ENCODE results near the gene GRIFIN.
A peak's percentile ranks its signal among the peaks of the same experiment; 100 is the strongest.
"Not testable (repeated sequence)": the region's sequence is repeated elsewhere in the genome, so short reads cannot be mapped to it uniquely, and the experiment has no call there.

The GRIFIN gene

DNA sequence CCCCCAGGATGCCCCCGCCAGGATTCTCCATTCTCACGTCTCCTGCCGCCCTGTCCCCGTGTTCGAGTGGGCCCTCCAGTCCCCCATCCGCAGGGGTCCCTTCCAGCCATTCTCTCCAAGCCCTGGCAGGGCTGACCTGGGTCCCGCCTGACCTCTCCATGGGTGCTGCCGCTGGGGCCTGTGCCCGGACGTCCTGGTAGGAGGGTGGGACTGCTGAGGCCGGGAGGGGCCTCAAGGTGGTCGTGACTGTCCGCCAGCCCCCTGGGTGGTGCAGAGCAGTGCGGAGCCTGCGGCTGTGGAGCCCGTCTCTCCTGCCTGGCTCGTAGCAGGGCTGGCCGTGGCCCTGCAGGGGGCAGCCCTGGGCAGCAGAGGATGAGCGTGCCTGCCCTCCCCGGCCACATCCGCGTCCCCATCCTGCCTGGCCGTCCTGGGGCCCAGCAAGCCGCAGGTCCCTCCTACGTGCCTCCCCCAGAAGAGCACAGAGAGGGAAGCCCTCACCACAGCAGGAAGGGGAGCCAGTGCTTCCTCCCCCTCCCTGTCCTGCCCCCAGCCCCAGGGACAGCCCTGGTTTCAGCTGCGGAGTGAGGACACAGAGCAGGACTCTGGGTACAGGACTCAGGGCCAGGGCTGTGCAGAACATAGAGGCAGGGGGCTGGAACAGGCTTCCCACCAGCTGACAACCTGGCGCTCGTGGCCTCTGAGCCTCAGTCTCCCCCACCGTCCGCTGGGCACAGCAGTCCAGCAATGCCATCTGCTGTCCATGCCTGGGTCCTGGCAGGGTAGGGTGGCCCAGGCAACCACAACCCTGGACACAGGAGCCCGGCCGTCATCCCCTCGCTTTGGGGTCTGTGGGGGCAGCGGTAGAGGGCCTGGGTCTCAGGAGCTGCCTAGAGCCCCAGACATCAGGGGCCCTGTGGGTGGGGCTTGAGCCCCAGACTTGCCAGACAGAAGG lies 1.5 kb upstream of the GRIFIN start:
- DNase-seq, result peak; percentile 38 to 87

DNA sequence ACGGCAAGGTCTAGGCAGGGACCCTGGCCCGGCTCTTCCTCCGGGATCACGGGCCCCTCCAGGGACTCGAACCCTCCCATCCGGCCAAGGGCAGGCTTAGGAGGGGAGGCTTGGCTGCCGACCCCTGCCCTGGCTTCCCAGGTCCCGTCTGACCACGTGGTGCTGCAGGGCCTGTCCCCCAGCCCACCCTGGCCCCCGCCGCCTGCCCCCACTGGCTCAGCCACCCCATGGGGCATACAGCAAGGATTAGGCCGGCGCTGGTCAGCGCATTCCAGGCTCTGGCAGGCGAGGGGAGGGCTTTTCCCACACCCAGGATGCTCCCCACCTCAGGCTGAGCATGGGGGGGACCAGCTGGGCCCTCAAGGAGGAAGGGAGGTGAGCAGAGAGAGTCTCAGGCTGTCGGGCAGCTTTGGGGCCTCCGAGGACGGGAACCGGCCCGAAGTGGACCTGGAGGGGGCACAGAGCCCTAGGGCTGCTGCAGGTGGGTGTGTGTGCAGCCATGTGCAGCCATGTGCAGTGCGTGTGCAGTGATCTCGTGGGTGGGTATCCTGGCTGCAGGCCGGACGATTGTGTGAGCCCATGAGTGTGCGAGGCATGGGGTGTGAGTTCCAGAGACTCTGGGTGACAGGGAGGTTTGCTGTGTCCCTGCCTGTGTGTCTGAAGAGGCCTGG lies 713 bp upstream of the GRIFIN start:
- DNase-seq, result no peak

DNA sequence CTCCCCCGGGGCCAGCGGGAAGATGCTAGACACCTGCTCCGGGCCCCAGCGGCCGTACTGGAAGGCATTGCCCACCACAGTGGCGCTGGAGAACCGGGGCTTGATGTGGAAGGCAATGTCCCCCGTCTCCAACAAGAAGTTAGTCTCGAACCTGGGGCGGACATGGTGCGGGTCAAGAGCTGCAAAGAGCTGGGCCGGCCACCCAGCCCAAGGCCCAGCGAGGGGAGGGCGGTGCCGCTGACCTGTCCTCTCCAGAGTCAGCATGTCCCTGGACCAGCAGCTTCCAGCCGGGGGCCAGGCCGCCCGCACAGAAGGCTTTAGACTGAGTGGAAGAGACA lies 551 bp downstream of the GRIFIN start:
- DNase-seq, result no peak

DNA sequence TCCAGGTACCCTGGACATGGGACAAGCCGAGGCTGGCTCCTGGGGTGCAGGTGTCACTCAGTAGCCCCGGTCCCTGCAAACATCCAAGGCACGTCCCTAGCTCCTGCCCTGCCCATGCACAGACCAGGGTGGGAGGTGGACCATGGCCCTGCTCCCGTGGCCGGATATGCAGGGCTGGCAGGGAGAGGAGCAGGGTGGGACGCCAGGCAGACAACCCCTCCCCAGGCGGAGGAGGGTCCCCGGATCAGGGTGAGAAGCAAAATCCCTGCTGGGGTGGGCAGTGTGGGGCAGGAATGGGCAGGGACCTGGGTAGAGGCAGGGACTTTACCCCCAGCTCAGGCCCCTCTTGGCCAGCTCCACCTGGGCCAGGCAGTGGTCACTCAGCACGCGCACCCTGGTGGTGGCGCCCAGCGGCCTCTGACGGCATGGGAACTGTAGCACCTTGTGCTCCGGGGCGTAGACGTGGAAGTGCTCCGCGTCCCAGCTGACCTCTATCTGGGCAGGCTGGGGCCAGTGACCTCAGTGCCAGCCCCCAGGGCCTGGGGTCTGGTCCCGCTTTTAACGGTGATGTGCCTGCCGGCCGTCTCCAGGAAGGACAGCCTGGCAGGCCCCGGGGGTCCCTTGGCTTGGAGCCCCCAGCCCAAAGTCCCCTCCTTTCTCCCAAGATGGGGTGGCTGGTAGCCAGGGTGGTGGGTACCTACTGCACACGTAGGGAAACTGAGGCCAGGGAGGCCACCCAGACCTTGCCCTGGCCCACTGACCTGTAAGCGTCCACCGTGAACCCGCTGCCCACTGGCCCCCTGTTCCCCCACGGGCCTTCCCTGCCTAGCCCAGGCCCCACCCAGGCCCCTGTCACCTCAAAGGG lies 1.2 kb downstream of the GRIFIN start:
- no peak for DNase-seq

DNA sequence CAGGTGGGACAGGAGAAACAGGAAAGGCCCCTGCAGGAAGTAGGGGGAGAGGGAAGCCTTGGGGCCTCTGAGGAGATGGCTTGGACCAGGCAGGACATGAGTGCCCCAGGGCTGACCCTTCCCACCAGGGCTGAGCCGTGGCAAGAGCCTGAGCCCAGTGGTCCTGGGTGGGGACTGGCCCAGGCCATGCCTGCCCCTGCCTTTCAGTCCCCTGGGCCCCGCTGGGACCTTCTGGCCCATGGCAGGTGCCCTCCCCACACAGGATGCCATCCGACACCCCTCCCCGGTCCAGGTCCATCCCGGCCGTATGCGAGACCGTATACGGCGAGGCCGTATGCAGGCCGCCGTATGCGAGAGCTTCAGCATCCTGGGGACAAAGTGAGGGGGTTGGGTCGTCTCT lies 2.0 kb downstream of the GRIFIN start:
- no peak for DNase-seq

DNA sequence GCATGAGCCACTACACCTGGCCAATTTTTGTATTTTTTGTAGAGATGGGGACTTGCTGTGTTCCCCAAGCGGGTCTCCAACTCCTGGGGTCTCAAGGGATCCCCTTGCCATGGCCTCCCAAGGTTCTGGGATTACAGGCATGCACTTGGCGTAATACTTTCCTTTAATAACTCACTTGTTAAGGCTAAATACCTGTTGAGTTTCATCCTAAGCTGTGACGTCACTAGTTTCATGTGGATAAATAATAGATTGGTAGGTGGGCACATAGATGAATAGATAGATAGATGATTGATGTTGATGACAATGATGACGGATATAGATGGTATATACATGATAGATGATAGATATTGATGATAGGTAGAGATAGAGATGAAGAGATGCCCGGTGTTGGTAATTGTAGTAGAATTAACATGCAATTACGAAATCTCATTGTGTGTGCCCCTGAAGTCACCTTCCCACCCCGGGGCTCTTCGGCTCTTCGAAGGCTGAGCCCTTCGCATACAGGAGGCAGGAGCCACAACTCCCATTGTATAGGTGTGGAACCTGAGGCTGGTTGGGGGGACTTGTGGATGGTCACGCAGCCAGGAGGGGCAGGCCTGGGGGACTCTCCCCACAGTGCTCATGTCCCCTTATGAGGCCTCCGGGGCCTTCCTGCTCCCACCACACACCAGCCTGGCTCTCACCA lies 2.6 kb downstream of the GRIFIN start:
- DNase-seq, result no peak

DNA sequence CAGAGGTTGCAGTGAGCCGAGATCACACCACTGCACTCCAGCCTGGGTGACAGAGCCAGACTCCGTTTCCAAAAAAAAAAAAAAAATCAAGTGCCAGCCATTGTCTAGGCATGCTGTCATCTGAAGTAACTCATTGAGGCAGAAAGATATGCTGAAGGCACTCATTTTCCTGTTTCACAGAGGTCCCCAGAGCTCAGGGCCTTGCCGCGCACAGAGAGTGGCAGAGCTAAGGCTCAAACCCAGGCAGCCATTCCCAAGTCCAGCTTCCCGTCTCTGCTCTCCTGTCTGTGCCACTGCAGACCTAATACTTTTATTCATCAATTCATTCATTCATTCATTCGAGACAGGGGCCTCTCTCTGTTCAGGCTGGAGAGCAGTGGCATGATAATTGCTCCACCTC lies 3.5 kb downstream of the GRIFIN start:
- DNase-seq, result no peak

DNA sequence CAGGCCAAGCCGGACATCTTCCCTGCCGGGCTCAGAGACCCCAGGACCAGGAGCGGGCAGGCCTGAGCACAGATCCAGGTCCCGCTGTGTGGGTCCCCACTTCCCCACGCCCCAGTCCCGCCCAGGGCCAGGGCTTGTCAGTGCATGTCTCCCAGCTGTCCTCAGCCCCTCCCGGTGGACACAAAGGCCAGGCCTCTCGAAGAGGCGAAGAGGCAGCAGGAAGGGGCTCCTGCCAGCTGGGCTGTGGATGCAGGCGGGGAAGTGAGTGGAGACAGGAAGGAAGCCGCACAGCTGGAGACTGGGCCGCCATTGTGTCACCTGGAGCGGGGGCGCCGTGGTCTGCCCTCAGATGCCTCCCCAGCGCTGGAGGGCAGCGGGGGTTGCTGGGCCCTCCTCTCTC lies 4.8 kb downstream of the GRIFIN start:
- DNase-seq, result peak in 1 of 2 donors; percentile 12

DNA sequence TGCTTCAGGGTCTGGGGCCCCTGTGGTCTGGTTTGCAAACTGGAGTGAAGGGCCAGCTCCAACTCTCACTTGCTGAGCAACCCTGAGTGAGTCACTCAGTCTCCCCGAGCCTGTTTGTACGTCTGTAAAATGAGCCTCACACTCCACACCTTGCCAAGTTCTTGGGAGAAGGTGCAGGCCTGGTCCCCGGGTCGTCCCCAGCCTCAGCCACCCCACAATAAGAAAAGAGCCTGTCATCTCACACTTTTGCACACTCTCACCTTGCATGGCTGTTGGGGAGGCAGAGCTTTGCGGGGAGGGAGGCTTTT lies 5.2 kb downstream of the GRIFIN start:
- no peak for DNase-seq

DNA sequence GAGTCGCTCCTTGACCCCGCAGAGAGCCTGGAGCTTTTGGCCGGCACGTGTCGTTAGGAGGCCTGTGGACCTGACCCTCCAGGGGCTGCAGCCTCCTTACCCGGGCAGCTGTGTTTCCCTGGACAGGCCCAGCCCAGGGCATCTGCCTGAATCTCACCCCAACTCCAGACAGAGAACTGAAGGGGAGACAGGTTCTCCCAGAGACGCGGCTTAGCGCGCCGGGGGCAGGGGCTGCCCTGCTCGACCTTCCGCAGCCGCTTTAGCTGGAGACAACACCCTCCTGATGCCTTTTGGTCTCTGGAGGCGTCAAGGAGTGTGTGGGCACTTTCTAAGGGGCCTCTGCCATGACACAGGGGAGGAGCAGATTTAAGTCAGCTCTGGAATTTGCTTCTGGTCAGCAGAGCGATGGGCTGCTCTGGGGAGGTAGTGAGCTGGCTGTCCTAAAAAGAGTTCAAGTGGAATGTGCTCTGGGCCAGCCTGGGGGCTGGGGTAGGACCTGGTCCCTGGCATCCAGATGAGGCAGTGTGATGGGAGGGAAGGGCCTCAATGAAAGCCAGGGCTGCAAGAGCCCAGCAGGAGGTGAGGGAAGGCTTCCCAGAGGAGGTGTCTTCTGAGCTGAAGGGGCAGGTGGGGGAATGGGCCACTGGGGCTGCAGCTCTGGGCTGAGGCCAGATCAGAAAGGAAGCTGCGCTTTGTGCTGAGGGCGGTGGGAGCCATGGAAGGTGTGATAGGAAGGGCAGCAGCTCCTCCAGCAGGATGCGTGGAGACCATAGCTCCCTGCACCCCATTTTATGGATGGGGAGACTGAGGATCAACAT lies 5.8 kb downstream of the GRIFIN start:
- no peak for DNase-seq

DNA sequence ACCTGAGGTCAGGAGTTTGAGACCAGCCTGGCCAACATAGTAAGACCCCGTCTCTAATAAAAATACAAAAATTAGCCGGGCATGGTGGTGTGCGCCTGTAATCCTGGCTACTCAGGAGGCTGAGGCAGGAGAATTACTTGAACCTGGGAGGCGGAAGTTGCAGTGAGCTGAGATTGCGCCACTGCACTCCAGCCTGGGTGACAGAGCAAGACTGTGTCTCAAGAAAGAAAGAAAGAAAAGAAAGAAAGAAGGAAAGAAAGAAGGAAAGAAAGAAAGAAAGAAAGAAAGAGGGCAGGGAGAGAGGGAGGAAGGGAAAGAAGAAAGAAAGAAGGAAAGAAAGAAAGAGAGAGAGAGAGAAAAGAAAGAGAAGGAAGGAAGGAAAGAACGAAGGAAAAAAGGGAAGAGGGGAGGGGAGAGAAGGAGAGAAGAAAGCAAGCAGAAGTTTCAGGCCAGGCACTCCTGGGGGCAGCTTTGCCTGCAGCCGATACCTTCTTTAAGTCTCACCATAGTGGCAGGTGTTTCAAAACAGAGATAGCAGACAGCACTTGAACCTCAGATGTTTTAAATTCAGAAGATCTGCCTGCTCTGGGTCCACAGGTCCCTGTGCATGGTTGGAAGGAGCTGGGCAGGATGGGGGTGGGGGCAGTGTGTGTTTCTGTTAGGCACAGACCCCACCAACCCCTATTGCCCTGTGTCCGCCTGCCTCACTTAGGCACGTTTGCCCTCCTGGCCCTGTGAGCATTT lies 6.6 kb downstream of the GRIFIN start:
- not testable (repeated sequence) for DNase-seq

DNA sequence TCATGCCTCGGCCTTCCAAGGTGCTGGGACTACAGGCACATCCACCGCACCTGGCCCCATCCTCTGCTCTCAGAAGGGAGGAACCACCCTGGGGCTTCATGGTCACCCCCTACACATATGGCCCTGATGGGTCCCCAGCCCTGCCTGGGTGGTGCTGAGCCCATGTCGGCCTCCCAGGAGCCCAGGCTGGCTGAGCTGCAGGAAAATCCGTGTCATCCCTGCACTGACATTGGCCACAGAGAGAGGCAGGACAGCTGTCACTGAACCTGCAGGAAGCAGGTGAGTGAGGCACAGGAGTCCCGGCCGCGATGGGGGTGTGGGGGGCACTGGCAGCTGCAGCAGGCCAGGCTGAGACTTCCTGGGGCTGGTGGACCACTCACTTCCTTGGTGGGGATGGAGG lies 8.0 kb downstream of the GRIFIN start:
- no peak for DNase-seq

DNA sequence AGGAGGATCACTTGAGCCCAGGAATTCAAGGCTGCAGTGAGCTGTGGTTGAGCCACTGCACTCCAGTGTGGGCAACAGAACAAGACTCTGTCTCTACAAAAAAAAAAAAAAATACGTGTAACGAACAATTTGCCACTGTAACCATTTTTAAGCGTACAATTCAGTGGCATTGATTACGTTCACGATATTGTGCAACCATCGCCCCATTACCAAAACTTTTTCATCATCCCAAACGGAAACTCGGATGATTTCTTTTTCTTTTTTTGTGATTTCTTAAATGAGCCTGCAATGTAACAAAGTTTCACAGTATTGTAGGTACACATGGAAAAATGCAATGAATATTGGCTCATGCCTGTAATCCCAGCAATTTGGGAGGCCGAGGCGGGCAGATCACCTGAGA lies 9.5 kb downstream of the GRIFIN start:
- no peak for DNase-seq

DNA sequence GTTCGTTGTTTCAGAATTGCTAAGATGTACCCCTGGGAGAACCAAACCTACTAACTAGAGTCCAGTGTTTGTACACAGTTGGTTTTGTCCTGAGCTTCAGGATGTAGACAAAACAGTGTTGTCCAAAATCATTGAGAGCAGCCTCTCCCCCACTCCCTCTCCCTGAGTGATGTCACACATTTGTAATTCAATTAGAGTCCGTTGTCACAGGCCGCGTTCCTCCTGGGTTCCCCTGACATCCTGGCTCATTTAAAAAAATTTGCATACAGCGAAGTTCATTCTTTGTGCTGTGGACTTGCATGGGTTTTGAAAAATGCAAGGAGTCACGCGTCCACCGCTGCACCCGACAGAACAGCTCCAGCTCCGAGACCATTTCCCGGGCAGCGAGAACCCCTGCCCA lies 10.3 kb downstream of the GRIFIN start:
- DNase-seq, result no peak

DNA sequence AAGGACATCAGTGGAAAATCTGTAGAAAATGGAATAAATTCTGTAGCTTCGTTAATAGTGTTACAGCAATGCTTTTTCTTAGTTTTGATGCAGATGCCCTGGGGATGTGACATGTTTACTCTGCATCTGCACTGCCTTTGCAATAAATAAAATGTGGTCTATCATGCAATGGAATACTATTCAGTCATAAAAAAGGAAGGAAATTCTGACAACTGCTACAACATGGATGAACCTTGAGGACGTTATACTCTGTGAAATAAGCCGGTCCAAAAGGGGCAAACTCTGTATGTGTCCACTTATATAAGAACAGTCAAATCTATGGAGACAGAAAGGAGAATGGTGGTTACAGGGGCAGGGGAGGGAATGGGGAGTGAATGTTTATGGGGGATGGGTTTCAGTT lies 13.5 kb downstream of the GRIFIN start:
- no peak for DNase-seq

DNA sequence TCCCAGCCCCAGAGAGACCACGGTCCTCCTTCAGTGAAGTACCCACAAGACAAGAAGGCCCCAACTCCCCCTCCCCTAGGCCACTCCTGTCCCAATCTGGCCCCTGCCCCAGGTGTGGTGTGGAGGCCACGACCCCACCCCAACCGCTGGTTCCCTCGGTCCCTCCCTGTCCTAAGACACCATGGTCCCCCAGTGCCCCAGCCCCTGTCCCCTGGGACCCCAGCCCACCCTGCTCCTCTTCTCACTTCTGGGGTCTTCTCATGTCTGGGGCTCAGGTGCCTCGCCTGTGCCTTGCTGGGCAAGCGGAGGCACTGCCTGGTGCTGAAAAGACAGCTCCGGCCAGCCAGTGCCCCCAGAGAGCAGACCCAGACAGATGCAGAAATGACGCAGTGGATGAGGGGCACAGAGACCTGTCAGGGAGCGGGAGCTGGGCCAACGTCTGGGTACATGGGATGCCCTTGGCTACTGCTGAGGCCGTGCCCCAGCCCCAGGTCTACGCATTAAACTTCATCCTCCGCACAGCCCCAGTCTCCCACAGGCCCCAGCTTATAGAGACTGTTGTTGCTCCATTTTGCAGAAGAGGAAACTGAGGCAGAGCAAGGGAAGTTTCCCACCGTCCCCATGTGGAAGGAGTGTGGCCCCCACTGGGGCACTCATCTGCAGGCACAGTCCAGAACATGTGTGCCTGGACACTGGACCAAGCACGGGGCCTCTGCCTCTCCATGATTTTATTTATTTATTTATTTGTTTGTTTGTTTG lies 14.8 kb downstream of the GRIFIN start:
- no peak for DNase-seq

DNA sequence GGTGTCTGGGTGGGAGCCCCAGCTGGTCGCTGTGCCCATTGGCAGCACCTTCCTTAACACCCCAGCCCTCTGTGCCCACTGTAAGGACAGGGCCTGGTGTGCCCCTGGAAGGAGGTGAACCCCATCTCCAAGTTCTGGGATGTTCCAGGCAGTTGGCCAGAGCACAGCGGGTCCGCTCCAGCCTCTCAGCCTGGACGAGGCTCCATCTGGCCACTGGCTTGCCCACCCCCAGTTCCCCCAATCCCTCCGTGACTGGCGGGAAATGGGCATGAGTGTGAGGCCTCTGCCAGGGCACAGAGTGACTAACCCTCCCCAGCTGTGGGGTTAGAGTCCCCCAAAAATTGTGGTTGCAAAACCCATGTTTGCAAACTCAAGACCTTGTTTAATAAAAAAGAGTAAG lies 15.6 kb downstream of the GRIFIN start:
- no peak for DNase-seq

DNA sequence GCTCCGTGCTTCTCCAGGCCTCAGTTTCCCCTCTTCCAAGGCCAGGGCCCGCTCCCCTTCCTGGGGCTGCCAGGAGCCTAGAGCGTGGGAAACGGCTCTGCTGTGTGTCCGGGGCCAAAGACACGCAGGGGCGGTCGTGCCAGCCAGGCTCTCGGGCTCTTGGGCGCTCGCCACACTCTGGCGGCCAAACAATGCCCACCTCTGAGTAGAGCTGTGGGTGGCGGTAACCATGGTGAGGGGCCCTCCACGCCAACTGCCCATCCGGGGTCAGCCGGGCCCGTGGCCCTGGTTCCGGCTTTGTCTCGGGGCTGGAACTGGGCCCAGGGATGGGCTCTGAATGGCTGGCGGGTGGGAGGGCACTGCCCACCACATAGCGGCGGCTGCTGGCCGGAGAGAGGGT lies 16.0 kb downstream of the GRIFIN start:
- DNase-seq, result no peak

DNA sequence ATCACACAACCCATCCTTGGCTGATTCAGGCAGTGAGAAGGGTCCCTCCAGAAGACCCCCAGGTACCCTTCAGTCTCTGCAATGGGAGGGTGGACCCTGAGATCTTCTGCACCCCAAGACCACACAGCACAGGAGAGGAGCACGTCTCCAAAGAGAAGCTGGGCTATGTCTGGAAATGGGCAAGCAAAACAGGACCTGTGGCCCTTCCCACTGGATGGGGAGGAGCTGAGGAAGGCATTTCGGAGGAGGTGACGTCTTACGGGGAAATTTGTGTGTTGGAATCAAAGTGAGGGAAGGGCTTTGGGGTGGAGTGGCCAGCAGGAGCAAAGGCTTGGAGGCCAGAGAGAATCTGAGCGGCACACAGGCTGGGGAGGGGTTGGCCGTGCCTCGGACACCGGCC lies 16.5 kb downstream of the GRIFIN start:
- DNase-seq, result no peak

DNA sequence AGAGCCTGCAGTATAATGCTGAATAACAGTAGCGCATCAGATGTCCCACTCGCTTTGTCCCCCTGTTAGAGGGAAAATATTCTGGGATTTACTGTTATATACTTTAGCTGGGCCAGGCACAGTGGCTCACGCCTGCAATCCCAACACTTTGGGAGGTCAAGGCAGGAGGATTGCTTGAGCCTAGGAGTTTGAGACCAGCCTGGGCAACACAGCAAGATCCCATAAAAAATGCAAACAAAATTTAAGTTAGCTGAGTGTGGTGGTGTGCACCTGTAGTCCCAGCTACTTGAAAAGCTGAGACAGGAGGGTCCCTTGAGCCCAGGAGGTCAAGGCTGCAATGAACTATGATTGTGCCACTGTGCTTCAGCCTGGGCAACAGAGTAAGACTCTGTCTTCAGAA lies 22.3 kb downstream of the GRIFIN start:
- DNase-seq, result not testable (repeated sequence)

Data from bone marrow (tissue), 2 donors.